A549 (cell line): Measurements from ENCODE around the gene LOXL3.

ENCODE experiments used
- CTCF ChIP-seq: fragments of >200 bp; sonication (Bioruptor Twin); formaldehyde crosslinking; IDR thresholded peaks from 3 replicates; pipeline ENCODE4 v1.5.1; 2016
- HMGXB4 ChIP-seq: fragments of 250-450 bp; sonication (Bioruptor Pico); IDR thresholded peaks from 2 replicates; pipeline ENCODE4 v1.5.0; 2021; ENCODE audit warnings: mild to moderate bottlenecking, moderate library complexity, borderline replicate concordance
- MAFK ChIP-seq: fragments of 450-650 bp; IDR thresholded peaks from 2 replicates; pipeline ENCODE4 v1.6.1; 2014; ENCODE audit not compliant: partially characterized antibody
- POLR2A ChIP-seq: IDR thresholded peaks from 2 replicates; pipeline ENCODE4 v1.6.1; 2012; ENCODE audit warnings: mild to moderate bottlenecking, low read length

GRCh38 chr2:74576211-74576862 is 22.6 kb upstream of the LOXL3 start:
- TF ChIP-seq CTCF = no peak
- TF ChIP-seq MAFK = no peak
- TF ChIP-seq POLR2A = no peak
- no peak for TF ChIP-seq HMGXB4 (CRISPR knock-in tag)
